AG10803 (cell line): Measurements from ENCODE around the gene SLC25A11.

ENCODE experiments used
- DNase-seq: peaks from one replicate; pipeline ENCODE4 v3.0.0; 2010; ENCODE audit warnings: low read depth
- H3K4me3 ChIP-seq: 2 replicates; pipeline ENCODE4 v1.5.1; 2011; ENCODE audit warnings: mild to moderate bottlenecking, low read length, control low read depth
- TF ChIP-seq, protein P1 (sequence below): conservative IDR thresholded peaks from 2 replicates; pipeline ENCODE4 v1.5.1; 2011; ENCODE audit warnings: mild to moderate bottlenecking, low read length, control low read depth, inconsistent platforms

SLC25A11 gene

DNA sequence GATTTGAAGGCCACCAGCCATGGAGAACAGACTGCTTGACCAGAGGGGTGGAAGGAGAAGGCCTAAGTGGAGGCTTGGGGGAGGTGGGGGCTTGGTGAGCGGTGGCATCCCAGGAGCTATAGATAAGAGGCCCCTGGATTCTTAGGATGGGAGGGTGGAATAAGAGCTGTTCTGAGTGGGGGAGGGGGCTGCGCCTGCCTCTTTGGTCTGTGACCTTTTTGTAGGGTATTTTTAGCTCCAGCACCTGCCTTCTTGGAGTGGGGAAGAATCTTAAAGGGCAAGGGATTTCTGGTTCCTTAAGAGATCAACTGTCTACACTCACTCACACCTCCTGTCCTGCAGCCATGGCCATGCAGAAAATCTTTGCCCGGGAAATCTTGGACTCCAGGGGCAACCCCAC, 11.6 kb upstream of the SLC25A11 start:
- TF ChIP-seq, protein P1, sequence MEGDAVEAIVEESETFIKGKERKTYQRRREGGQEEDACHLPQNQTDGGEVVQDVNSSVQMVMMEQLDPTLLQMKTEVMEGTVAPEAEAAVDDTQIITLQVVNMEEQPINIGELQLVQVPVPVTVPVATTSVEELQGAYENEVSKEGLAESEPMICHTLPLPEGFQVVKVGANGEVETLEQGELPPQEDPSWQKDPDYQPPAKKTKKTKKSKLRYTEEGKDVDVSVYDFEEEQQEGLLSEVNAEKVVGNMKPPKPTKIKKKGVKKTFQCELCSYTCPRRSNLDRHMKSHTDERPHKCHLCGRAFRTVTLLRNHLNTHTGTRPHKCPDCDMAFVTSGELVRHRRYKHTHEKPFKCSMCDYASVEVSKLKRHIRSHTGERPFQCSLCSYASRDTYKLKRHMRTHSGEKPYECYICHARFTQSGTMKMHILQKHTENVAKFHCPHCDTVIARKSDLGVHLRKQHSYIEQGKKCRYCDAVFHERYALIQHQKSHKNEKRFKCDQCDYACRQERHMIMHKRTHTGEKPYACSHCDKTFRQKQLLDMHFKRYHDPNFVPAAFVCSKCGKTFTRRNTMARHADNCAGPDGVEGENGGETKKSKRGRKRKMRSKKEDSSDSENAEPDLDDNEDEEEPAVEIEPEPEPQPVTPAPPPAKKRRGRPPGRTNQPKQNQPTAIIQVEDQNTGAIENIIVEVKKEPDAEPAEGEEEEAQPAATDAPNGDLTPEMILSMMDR = no peak
- no peak overlapping the region for H3K4me3 ChIP-seq
- DNase-seq = no peak

DNA sequence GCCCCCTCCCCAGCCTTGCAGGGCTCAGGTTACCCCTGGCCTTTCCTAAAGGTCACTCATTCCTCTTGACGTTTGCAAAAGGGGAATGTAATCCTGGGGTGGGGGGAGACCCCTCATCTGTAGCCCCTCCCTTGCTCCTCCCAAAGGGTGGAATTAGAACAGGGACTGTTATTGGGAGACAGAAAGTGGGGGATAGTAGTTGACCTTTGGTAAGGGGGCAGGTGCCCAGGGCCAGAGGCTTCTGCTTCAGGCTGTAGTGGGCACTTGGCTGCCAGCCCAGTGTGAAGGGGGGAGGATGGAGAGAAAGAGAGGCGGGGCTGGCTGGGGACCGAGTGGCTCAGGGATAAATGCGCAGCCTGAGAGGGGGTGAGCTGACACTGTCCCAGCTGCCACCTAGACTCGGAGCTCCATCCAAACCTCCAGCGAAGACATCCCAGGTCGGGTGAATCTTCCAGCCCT, 10.9 kb upstream of the SLC25A11 start, which contains the start of gene ENO3:
ENO3 (plus strand) TSS at position 374 of the 459 bp plus-strand sequence. CDS start 711 bp downstream, outside the sequence.
- no peak for DNase-seq
- TF ChIP-seq, protein P1 = no peak
- peak within 1 kb of the TSS; percentile 54 for H3K4me3 ChIP-seq

DNA sequence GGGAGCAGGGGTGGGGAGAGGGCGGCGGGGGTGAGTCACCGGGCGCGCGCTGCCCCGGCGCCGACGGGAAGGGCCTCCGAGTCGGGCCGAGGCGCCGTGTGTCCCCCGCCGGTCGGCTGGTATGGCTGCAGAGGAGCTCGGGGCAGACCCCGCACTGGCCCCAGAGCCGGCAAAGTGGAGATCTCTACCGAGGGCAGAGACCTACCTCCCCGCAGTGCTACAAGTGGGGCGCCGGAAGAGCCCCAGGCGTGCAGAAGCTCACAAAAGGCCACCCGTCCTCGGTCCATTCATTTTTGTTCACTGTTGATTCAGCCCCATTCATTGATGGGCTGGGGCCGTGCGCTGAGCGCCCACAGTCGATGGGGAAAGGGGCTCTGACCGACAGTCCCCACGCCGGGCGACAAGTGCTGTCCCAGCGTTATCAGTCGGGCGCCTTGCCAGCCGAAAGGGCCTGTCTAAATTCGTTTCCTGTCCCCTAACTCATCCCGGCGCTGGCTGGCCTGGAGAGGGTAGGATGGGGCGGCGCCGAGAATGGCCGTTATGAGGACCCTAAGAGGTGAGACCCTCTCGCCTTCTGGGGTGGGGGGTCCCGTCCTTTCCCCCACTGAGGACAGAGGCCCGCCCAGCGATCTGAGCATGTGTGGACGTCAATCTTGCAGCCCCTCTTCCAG, 10.4 kb upstream of the SLC25A11 start:
- TF ChIP-seq, protein P1 = no peak
- peak overlapping the region; percentile 54 for H3K4me3 ChIP-seq
- no peak for DNase-seq

DNA sequence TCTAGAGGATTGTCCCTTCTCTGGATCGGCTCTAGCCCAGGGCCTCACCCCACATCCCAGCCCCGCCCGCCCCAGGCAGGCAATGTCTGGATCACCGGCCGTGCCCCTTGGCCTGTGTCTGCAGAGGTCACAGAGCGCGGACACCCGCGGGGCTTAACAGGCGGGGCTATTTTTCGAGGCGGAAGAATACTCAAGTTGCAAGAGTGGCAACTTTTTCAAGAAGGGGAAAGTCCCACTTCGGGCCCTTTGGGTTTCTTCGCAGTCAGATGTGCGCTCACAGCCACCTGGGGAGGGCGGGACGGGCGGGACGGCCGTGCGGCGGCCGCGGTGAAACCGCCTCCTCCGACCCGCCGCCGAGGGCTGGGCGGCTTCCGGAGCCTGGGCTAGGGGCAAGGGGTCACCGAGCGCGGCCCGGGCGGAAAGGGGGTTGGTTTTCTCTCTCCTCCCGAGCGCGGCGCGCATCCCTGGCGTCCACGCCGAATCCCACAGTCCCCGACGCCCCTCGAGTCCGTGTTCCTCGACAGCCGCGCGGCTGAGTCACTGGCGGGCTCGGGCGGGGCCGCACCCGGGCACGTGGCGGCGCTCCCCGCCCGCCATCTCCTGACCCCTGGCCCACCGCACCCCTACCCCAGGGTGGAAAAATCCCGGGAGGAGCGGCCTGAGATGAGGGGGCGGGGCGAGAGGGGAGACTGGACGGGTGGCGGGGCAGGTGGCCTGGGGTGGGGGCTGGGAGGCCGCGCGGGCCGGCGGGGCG, 9.7 kb upstream of the SLC25A11 start:
- peak overlapping the region; percentile 72 for H3K4me3 ChIP-seq
- TF ChIP-seq, protein P1 = no peak
- peak; percentile 65 for DNase-seq

DNA sequence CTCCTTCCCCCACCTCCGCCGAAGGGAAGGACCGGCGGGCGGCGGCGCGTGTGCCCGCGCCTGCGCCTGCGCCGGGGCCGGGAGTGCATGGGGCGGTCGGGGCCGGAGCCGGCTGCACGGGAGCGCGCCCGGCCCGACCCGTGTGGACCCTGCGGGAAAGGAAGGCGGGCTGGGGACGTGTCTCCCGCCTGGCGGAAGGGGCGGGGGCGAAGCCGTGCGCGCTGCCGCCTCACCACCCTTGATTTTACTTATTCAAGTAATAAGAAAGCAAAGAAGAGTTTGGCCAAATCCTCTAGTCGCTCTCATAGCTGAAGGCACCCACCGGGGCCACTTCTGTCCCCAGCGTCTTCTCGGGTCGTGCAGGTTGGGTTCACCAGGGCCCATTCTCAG, 9.1 kb upstream of the SLC25A11 start:
- TF ChIP-seq, protein P1 = no peak
- H3K4me3 ChIP-seq = peak overlapping the region; percentile 97
- DNase-seq = peak; percentile 89

DNA sequence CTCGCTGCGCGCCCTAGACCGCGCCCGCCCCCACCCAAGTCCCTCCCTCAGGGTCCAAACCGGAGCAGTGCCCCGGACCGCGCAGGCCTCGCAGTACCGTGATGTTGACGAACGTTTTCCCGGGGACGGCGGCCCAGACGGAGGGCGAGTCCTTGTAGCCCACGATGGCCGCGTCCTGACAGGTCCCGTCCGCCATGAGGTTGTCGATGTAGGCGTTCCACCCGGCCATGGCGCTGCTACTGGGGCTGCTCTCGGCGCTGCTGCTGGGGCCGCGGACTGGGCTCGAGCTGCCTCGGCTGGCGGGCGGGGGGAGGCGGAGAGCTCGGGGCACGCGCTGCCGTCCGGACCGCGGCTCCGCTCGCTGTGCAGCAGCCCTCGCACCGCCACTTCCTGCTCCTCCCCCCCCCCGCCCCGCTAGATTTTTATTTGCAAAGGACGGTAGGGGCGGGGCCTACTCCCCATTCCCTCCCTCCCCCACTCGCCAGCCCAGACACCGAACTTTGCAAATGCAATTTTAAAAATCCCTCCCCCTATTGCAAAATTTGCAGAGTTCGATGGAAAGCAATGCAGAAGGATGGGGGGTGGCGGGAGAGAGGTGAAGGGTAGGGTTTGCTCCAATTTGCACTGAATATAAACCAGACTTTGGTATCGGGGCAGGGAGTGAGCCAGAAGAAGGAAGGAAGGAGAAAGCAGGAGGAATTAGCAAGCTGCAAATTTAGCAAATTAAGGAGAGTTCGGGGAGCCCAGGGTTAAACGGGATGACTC, 8.5 kb upstream of the SLC25A11 start, which contains the start of gene PFN1:
PFN1 (minus strand) TSS at position 365 of the 765 bp plus-strand sequence; CDS start at position 229, 136 bp downstream.
- TF ChIP-seq, protein P1 = no peak
- peak; percentile 94 for DNase-seq
- peak within 1 kb of the TSS; percentile 97 for H3K4me3 ChIP-seq
